Measurements from ENCODE around the gene RELB. TPM values are rescaled to one million over a fixed set of nuclear protein-coding genes. Genes with fewer than 3 reads are reported as not detected.

Gene RELB
- total RNA-seq, 1 donor from 2014 or later = 0.62 TPM

DNA sequence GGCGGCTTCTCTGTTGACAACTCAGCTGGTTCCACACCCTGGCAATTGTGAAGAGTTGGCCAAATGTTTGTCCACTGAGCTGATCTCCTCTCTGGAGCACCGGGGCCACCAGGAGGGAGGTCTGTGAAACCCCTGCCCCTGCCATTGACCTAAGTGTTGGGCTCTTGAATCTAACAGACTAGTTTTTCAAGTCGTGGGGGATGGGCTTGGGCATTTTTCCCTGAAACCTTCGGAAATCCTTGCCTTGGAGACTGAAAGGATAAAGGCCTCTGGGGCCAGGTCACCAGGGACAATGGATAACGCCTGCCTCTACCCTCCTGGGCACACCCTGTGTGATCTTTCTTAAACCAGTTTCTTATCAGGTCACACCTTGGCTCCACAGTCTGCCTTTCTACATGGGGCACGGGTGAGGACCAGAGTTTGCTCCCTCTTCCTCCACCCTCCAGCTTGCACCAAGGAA lies 78.7 kb downstream of the RELB start:
- no peak for DNase-seq

DNA sequence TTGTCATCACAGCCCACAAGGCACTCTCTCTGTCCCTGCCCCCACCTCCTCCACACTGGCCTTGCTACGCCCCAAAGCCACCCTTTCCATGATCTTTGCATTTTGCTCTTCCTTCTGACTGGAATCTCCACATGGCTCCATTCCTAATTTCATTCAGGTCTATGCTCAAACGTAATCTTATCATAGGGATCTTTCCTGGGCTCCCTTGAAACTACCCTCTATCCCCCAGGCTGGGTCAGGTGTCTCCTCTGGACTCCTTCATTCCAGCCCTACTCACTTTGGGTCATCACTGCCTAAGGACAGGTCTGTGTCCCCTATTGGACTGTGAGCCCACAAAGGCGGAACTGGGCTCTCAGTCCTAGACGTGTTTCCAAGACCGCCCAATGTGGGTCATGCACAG lies 80.9 kb downstream of the RELB start:
- no peak for DNase-seq

DNA sequence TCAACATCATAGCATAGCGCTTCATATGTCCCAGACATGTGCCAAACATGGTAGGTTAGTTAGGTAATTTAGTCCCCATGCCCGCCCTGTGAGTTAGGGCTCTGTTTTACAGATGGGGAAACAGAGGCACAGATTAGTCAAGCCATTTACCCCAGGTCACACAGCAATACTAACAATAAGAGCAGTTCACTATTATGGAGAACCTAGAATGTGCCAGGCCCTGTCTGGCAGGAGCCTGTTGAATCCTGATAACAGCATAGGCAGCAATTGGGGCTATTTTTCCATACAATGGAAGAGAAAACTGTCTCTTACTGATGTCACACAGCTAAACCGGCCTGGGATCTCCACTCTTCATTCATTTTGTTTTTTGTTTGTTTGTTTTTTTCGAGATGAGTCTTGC lies 85.2 kb downstream of the RELB start:
- no peak for DNase-seq

DNA sequence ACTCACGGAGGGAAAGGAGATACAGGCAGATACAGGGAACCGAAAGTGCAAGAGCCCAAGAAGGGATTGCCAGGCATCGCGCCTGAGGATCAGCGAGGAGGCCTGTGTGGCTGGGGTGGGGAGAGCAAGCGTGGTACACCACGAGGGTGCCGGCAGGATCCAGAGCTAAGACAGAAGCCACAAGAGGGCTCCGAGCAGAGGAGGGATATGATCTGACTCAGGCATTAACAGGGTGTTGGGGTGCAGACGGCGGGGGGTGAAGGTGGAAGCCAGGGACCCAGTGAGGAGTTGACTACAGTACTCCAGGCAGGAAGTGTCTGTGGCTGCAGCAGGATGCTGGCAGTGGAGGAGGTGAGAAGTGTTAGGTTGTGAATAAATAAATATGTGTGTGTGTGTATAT lies 86.3 kb downstream of the RELB start:
- no peak for DNase-seq

Small RNA genes within 50 kb of the gene (small RNA-seq; reads per million reads assigned to genes)
- not detected for gene RNU6-611P

Other genes starting within 250 kb of the RELB start
- not detected for gene CBLC, start 223.6 kb upstream of the RELB start, total RNA-seq
- gene BCAM, start 192.4 kb upstream of the RELB start, total RNA-seq = 2.3 TPM
- 29.2 TPM for gene NECTIN2, start 155.2 kb upstream of the RELB start, total RNA-seq
- 23.1 TPM for gene TOMM40, start 110.2 kb upstream of the RELB start, total RNA-seq
- 68.9 TPM for gene APOE, start 95.7 kb upstream of the RELB start, total RNA-seq
- 5.3 TPM for gene APOC1, start 86.9 kb upstream of the RELB start, total RNA-seq
- not detected for gene APOC4, start 59.2 kb upstream of the RELB start, total RNA-seq
- 1.4 TPM for gene APOC2, start 55.4 kb upstream of the RELB start, total RNA-seq
- 27.5 TPM for gene CLPTM1, start 46.1 kb upstream of the RELB start, total RNA-seq
- gene CLASRP, start 37.6 kb downstream of the RELB start, total RNA-seq = 3.9 TPM
- not detected for gene ZNF296, start 75.0 kb downstream of the RELB start, total RNA-seq
- gene GEMIN7, start 77.8 kb downstream of the RELB start, total RNA-seq = 13.3 TPM
- 20.6 TPM for gene PPP1R37, start 91.7 kb downstream of the RELB start, total RNA-seq
- 0.47 TPM for gene NKPD1, start 159.5 kb downstream of the RELB start, total RNA-seq
- gene TRAPPC6A, start 176.8 kb downstream of the RELB start, total RNA-seq = 2.2 TPM
- gene BLOC1S3, start 177.3 kb downstream of the RELB start, total RNA-seq = 3.1 TPM
- gene EXOC3L2, start 243.9 kb downstream of the RELB start, total RNA-seq = not detected
- 19.2 TPM for gene MARK4, start 249.8 kb downstream of the RELB start, total RNA-seq